GM19043 (cell line): ENCODE measurements around the gene RGN.
"Not testable (repeated sequence)": the region's sequence is repeated elsewhere in the genome, so short reads cannot be mapped to it uniquely, and the experiment has no call there.

Experiments used
- ATAC-seq: cut with Tn5 transposase; IDR thresholded peaks from one replicate; pipeline ENCODE4 v1.9.1; 2021; ENCODE audit warnings: low read depth; ENCODE audit not compliant: unreplicated experiment

Gene RGN

GRCh38 chrX:47078129-47079043, at the start of gene RGN:
Gene RGN (plus strand): TSS chrX:47078443. CDS start chrX:47081145, 2,702 bp downstream.
- no peak for ATAC-seq

GRCh38 chrX:47030339-47030738, 47.9 kb upstream of the RGN start:
- ATAC-seq = no peak

GRCh38 chrX:47047989-47048388, 30.3 kb upstream of the RGN start:
- ATAC-seq = no peak

GRCh38 chrX:47059142-47059874, 18.9 kb upstream of the RGN start:
- no peak for ATAC-seq

GRCh38 chrX:47060708-47061107, 17.5 kb upstream of the RGN start:
- ATAC-seq = no peak

GRCh38 chrX:47061238-47061919, 16.9 kb upstream of the RGN start:
- no peak for ATAC-seq

GRCh38 chrX:47063179-47063578, 15.1 kb upstream of the RGN start:
- no peak for ATAC-seq

GRCh38 chrX:47068214-47068613, 10.0 kb upstream of the RGN start:
- ATAC-seq = no peak

- no peak for ATAC-seq
Observed at GRCh38 chrX:47068720-47069119, 9.5 kb upstream of the RGN start.

GRCh38 chrX:47080215-47080914, 2.1 kb downstream of the RGN start:
- no peak for ATAC-seq

- ATAC-seq = no peak
Observed at GRCh38 chrX:47080915-47081236, 2.6 kb downstream of the RGN start.

GRCh38 chrX:47091149-47091775, 13.0 kb downstream of the RGN start:
- no peak for ATAC-seq

- no peak for ATAC-seq
Observed at GRCh38 chrX:47093248-47093647, 15.0 kb downstream of the RGN start.

GRCh38 chrX:47093860-47094259, 15.6 kb downstream of the RGN start:
- no peak for ATAC-seq

- no peak for ATAC-seq
Observed at GRCh38 chrX:47097018-47097417, 18.8 kb downstream of the RGN start.

GRCh38 chrX:47098338-47099094, 20.3 kb downstream of the RGN start:
- no peak for ATAC-seq

GRCh38 chrX:47101206-47101605, 23.0 kb downstream of the RGN start:
- no peak for ATAC-seq

- ATAC-seq = not testable (repeated sequence)
Observed at GRCh38 chrX:47110936-47111615, 32.8 kb downstream of the RGN start.
